ENCODE data around the gene PLA2G2F. TPM values are rescaled to one million over a fixed set of nuclear protein-coding genes. Genes with fewer than 3 reads are reported as not detected.

Gene PLA2G2F
- total RNA-seq, 1 experiment from 2014 or later = not detected

GRCh38 chr1:20194757-20195461, 55.8 kb downstream of the PLA2G2F start:
- CTCF ChIA-PET = interaction anchor here (0.6 to 2.5 kb wide), 7 partner anchors 10 to 43 kb away, joined by 3 to 10 read pairs (median 5); no protein-coding TSS in a partner anchor

More at GRCh38 chr1:20194757-20195461, 55.8 kb downstream of the PLA2G2F start:
- Mint-ChIP-seq H3K27ac (no peak overlapping the region), H3K27me3 (ENCODE audit: low read depth) (peaks cover 13% of the 10 kb centered on the region), H3K9me3 (no peaks in the 10 kb centered on the region), H3K4me1 (peaks cover 24% of the 10 kb centered on the region), H3K4me3 (no peak overlapping the region), H3K36me3 (no peaks in the 10 kb centered on the region)
- peak; percentile 87 for ATAC-seq
- peak; percentile 78 for DNase-seq (ENCODE audit: low spot score)
- POLR2A ChIA-PET = no interaction called here
- TF ChIP-seq NR1H2 (CRISPR knock-in tag; IDR thresholded peaks at IDR 0.05) = no peak
- TF ChIP-seq, protein P1, sequence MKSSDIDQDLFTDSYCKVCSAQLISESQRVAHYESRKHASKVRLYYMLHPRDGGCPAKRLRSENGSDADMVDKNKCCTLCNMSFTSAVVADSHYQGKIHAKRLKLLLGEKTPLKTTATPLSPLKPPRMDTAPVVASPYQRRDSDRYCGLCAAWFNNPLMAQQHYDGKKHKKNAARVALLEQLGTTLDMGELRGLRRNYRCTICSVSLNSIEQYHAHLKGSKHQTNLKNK (CRISPR knock-in tag; IDR thresholded peaks at IDR 0.05) = no peak
- no peak for TF ChIP-seq CBFB (CRISPR knock-in tag; IDR thresholded peaks at IDR 0.05; ENCODE audit: low read depth)
- no peak for TF ChIP-seq TP53 (CRISPR knock-in tag; IDR thresholded peaks at IDR 0.05)
- TF ChIP-seq STAT6 (CRISPR knock-in tag; conservative IDR thresholded peaks at IDR 0.05; ENCODE audit: low read depth) = no peak
- no peak for TF ChIP-seq OVOL2 (CRISPR knock-in tag; IDR thresholded peaks at IDR 0.05; ENCODE audit: borderline replicate concordance)
- TF ChIP-seq CTCF (IDR thresholded peaks at IDR 0.05) = peak; percentile 81
- TF ChIP-seq ZNF317 (CRISPR knock-in tag; IDR thresholded peaks at IDR 0.05; ENCODE audit: borderline replicate concordance, low read depth) = no peak
- TF ChIP-seq AFF4 (CRISPR knock-in tag; IDR thresholded peaks at IDR 0.05; ENCODE audit: borderline replicate concordance) = no peak
- TF ChIP-seq, protein P2, sequence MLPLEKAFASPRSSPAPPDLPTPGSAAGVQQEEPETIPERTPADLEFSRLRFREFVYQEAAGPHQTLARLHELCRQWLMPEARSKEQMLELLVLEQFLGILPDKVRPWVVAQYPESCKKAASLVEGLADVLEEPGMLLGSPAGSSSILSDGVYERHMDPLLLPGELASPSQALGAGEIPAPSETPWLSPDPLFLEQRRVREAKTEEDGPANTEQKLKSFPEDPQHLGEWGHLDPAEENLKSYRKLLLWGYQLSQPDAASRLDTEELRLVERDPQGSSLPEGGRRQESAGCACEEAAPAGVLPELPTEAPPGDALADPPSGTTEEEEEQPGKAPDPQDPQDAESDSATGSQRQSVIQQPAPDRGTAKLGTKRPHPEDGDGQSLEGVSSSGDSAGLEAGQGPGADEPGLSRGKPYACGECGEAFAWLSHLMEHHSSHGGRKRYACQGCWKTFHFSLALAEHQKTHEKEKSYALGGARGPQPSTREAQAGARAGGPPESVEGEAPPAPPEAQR (CRISPR knock-in tag; IDR thresholded peaks at IDR 0.05) = peak; percentile 68; the same call in 1 of the 2 replicates
